ENCODE results near the gene WFS1. TPM values are rescaled to one million over a fixed set of nuclear protein-coding genes. Genes with fewer than 3 reads are reported as not detected.

Gene WFS1
- 24.7 TPM for polyA plus RNA-seq (ENCODE audit: insufficient read length)
- long read RNA-seq, donor 1, partial matches to known transcripts, result 0 of 8 reads
- long read RNA-seq, donor 1, other reads (novel, unspliced or antisense), result 0 of 8 reads
- long read RNA-seq, donor 2, partial matches to known transcripts, result 0 of 4 reads
- long read RNA-seq, donor 2, other reads (novel, unspliced or antisense), result 0 of 4 reads
- long read RNA-seq, donor 3, partial matches to known transcripts, result 0 of 6 reads
- long read RNA-seq, donor 3, other reads (novel, unspliced or antisense), result 0 of 6 reads
- long read RNA-seq, donor 4, partial matches to known transcripts, result 0 of 1 reads
- long read RNA-seq, donor 4, other reads (novel, unspliced or antisense), result 0 of 1 reads
- long read RNA-seq, donor 5, partial matches to known transcripts, result 0 of 4 reads
- long read RNA-seq, donor 5, other reads (novel, unspliced or antisense), result 0 of 4 reads
- long read RNA-seq, donor 6, partial matches to known transcripts, result 9 of 16 reads
- long read RNA-seq, donor 6, other reads (novel, unspliced or antisense), result 0 of 16 reads
- long read RNA-seq, donor 7, transcript WFS1-201 (8 exons, 3,640 nt), result major isoform, 9 of 10 reads
- long read RNA-seq, donor 7, partial matches to known transcripts, result 0 of 10 reads
- long read RNA-seq, donor 7, other reads (novel, unspliced or antisense), result 0 of 10 reads
- long read RNA-seq, donor 8, transcript WFS1-201 (8 exons, 3,640 nt), result major isoform, 5 of 8 reads
- long read RNA-seq, donor 8, partial matches to known transcripts, result 0 of 8 reads
- long read RNA-seq, donor 8, other reads (novel, unspliced or antisense), result 0 of 8 reads

GRCh38 chr4:6269616-6270511 lies at the start of gene WFS1:
Gene WFS1, plus strand, starts transcription at chr4:6269850. Its CDS starts 7,606 bp downstream, at chr4:6277456.
- DNase-seq, result peak; percentile 98

- no peak for DNase-seq
Measured at GRCh38 chr4:6221301-6221850, 48.3 kb upstream of the WFS1 start.

- DNase-seq, result no peak
Measured at GRCh38 chr4:6221851-6222760, 47.5 kb upstream of the WFS1 start.

GRCh38 chr4:6222761-6223292 lies 46.8 kb upstream of the WFS1 start:
- no peak for DNase-seq

- DNase-seq, result no peak
Measured at GRCh38 chr4:6224735-6225134, 44.9 kb upstream of the WFS1 start.

- no peak for DNase-seq
Measured at GRCh38 chr4:6225469-6225868, 44.2 kb upstream of the WFS1 start.

- DNase-seq, result no peak
Measured at GRCh38 chr4:6226506-6226905, 43.1 kb upstream of the WFS1 start.

- no peak for DNase-seq
Measured at GRCh38 chr4:6227412-6228157, 42.1 kb upstream of the WFS1 start.

- no peak for DNase-seq
Measured at GRCh38 chr4:6228158-6229067, 41.2 kb upstream of the WFS1 start.

- DNase-seq, result no peak
Measured at GRCh38 chr4:6229095-6229494, 40.6 kb upstream of the WFS1 start.

- no peak for DNase-seq
Measured at GRCh38 chr4:6229671-6230501, 39.8 kb upstream of the WFS1 start.

GRCh38 chr4:6230502-6230785 lies 39.2 kb upstream of the WFS1 start:
- DNase-seq, result no peak

- no peak for DNase-seq
Measured at GRCh38 chr4:6230827-6231662, 38.6 kb upstream of the WFS1 start.

- DNase-seq, result no peak
Measured at GRCh38 chr4:6231663-6232165, 37.9 kb upstream of the WFS1 start.

GRCh38 chr4:6232836-6233785 lies 36.5 kb upstream of the WFS1 start:
- no peak for DNase-seq

- DNase-seq, result no peak
Measured at GRCh38 chr4:6233929-6234328, 35.7 kb upstream of the WFS1 start.

All from left kidney (tissue), 8 donors.